ENCODE measurements around the gene CFAP46. TPM values are rescaled to one million over a fixed set of nuclear protein-coding genes. Genes with fewer than 3 reads are reported as not detected.
"Not testable (repeated sequence)": the region's sequence is repeated elsewhere in the genome, so short reads cannot be mapped to it uniquely, and the experiment has no call there.

Gene CFAP46
- total RNA-seq, 1 experiment from 2014 or later = not detected

GRCh38 chr10:132956259-132956658 is 13.9 kb upstream of the CFAP46 start:
- in situ Hi-C loops (cut with HindIII; ENCODE audit: low pct_unique_long_range_greater_than_20kb, low sequenced_read_pairs); DNase-seq (ENCODE audit: low read depth, low spot score): not testable (repeated sequence)

GRCh38 chr10:132955479-132955878 is 13.1 kb upstream of the CFAP46 start:
- no peak for DNase-seq (ENCODE audit: low read depth, low spot score)
- in situ Hi-C loops (cut with HindIII; ENCODE audit: low pct_unique_long_range_greater_than_20kb, low sequenced_read_pairs) = no loop called here

GRCh38 chr10:132953428-132953827 is 11.1 kb upstream of the CFAP46 start:
- in situ Hi-C loops (cut with HindIII; ENCODE audit: low pct_unique_long_range_greater_than_20kb, low sequenced_read_pairs) = no loop called here
- DNase-seq (ENCODE audit: low read depth, low spot score) = no peak

- in situ Hi-C loops (cut with HindIII; ENCODE audit: low pct_unique_long_range_greater_than_20kb, low sequenced_read_pairs) = no loop called here
- DNase-seq (ENCODE audit: low read depth, low spot score) = no peak
Measured at GRCh38 chr10:132951926-132952325, 9.6 kb upstream of the CFAP46 start.

- DNase-seq (ENCODE audit: low read depth, low spot score) = no peak
- in situ Hi-C loops (cut with HindIII; ENCODE audit: low pct_unique_long_range_greater_than_20kb, low sequenced_read_pairs) = loop anchor here (25.0 kb wide), 1 partner anchor 189 kb away; no protein-coding TSS in a partner anchor
Measured at GRCh38 chr10:132948351-132948750, 6.0 kb upstream of the CFAP46 start.

- DNase-seq (ENCODE audit: low read depth, low spot score) = no peak
- in situ Hi-C loops (cut with HindIII; ENCODE audit: low pct_unique_long_range_greater_than_20kb, low sequenced_read_pairs) = loop anchor here (25.0 kb wide), 1 partner anchor 189 kb away; no protein-coding TSS in a partner anchor
Measured at GRCh38 chr10:132947843-132948242, 5.5 kb upstream of the CFAP46 start.

- no peak for DNase-seq (ENCODE audit: low read depth, low spot score)
- in situ Hi-C loops (cut with HindIII; ENCODE audit: low pct_unique_long_range_greater_than_20kb, low sequenced_read_pairs) = loop anchor here (25.0 kb wide), 1 partner anchor 190 kb away; no protein-coding TSS in a partner anchor
Measured at GRCh38 chr10:132946806-132947546, 4.6 kb upstream of the CFAP46 start.

- in situ Hi-C loops (cut with HindIII; ENCODE audit: low pct_unique_long_range_greater_than_20kb, low sequenced_read_pairs) = loop anchor here (25.0 kb wide), 1 partner anchor 191 kb away; no protein-coding TSS in a partner anchor
- no peak for DNase-seq (ENCODE audit: low read depth, low spot score)
Measured at GRCh38 chr10:132946311-132946710, 3.9 kb upstream of the CFAP46 start.

- in situ Hi-C loops (cut with HindIII; ENCODE audit: low pct_unique_long_range_greater_than_20kb, low sequenced_read_pairs) = loop anchor here (25.0 kb wide), 1 partner anchor 191 kb away; no protein-coding TSS in a partner anchor
- no peak for DNase-seq (ENCODE audit: low read depth, low spot score)
Measured at GRCh38 chr10:132945894-132946255, 3.5 kb upstream of the CFAP46 start.

GRCh38 chr10:132945125-132945893 is 2.9 kb upstream of the CFAP46 start:
- in situ Hi-C loops (cut with HindIII; ENCODE audit: low pct_unique_long_range_greater_than_20kb, low sequenced_read_pairs) = loop anchor here (25.0 kb wide), 1 partner anchor 192 kb away; no protein-coding TSS in a partner anchor
- no peak for DNase-seq (ENCODE audit: low read depth, low spot score)

- DNase-seq (ENCODE audit: low read depth, low spot score) = no peak
- in situ Hi-C loops (cut with HindIII; ENCODE audit: low pct_unique_long_range_greater_than_20kb, low sequenced_read_pairs) = loop anchor here (25.0 kb wide), 1 partner anchor 193 kb away; no protein-coding TSS in a partner anchor
Measured at GRCh38 chr10:132944510-132944909, 2.1 kb upstream of the CFAP46 start.

GRCh38 chr10:132943791-132944404 is 1.5 kb upstream of the CFAP46 start:
- DNase-seq (ENCODE audit: low read depth, low spot score) = no peak
- in situ Hi-C loops (cut with HindIII; ENCODE audit: low pct_unique_long_range_greater_than_20kb, low sequenced_read_pairs) = loop anchor here (25.0 kb wide), 1 partner anchor 193 kb away; no protein-coding TSS in a partner anchor

GRCh38 chr10:132943058-132943790 is 854 bp upstream of the CFAP46 start:
- no peak for DNase-seq (ENCODE audit: low read depth, low spot score)
- in situ Hi-C loops (cut with HindIII; ENCODE audit: low pct_unique_long_range_greater_than_20kb, low sequenced_read_pairs) = loop anchor here (25.0 kb wide), 1 partner anchor 194 kb away; no protein-coding TSS in a partner anchor

GRCh38 chr10:132941640-132942051 is 724 bp downstream of the CFAP46 start:
- in situ Hi-C loops (cut with HindIII; ENCODE audit: low pct_unique_long_range_greater_than_20kb, low sequenced_read_pairs) = loop anchor here (25.0 kb wide), 1 partner anchor 196 kb away; no protein-coding TSS in a partner anchor

GRCh38 chr10:132940791-132941465 is 1.4 kb downstream of the CFAP46 start:
- DNase-seq (ENCODE audit: low read depth, low spot score) = no peak
- in situ Hi-C loops (cut with HindIII; ENCODE audit: low pct_unique_long_range_greater_than_20kb, low sequenced_read_pairs) = loop anchor here (25.0 kb wide), 1 partner anchor 196 kb away; no protein-coding TSS in a partner anchor

More at GRCh38 chr10:132941640-132942051, 724 bp downstream of the CFAP46 start:
- DNase-seq (ENCODE audit: low read depth, low spot score) = no peak

GRCh38 chr10:132939957-132940790 is 2.2 kb downstream of the CFAP46 start:
- in situ Hi-C loops (cut with HindIII; ENCODE audit: low pct_unique_long_range_greater_than_20kb, low sequenced_read_pairs) = loop anchor here (25.0 kb wide), 1 partner anchor 197 kb away; no protein-coding TSS in a partner anchor
- DNase-seq (ENCODE audit: low read depth, low spot score) = peak; percentile 53
